Esophagus muscularis mucosa (tissue), 4 donors: Measurements from ENCODE around the gene DCST2. TPM values are rescaled to one million over a fixed set of nuclear protein-coding genes. Genes with fewer than 3 reads are reported as not detected.
A peak's percentile ranks its signal among the peaks of the same experiment; 100 is the strongest.

Experiments
- DNase-seq: peaks from one replicate; pipeline ENCODE4 v3.0.0-alpha.2; 2017; ENCODE audit errors: extremely low spot score
- H3K27ac ChIP-seq, 4 donors: fragments of 200-600 bp; sonication (generic); replicated peaks in 1 of 4; 1 replicate in 3 of 4; 2 replicates in 1 of 4; pipeline ENCODE4 v1.5.1; 2016 to 2019; ENCODE audit warnings: mild to moderate bottlenecking in 1 of 4
- H3K27me3 ChIP-seq, 4 donors: fragments of 200-600 bp; sonication (generic); one replicate each; pipeline versions ENCODE4 v1.5.1 to v1.6.0; 2016 to 2019
- H3K36me3 ChIP-seq, 4 donors: fragments of 200-600 bp; sonication (generic); one replicate each; pipeline ENCODE4 v1.5.1; 2016 to 2019
- H3K4me1 ChIP-seq, 4 donors: fragments of 200-600 bp; sonication (generic); one replicate each; pipeline ENCODE4 v1.5.1; 2016 to 2019
- H3K4me3 ChIP-seq, 4 donors: fragments of 200-600 bp; sonication (generic); 1 replicate in 2 of 4; 2 replicates in 2 of 4; pipeline ENCODE4 v1.5.1; 2016 to 2019; ENCODE audit warnings: mild to moderate bottlenecking in 4 of 4, moderate library complexity in 1 of 4
- H3K9me3 ChIP-seq, 4 donors: fragments of 200-600 bp; sonication (generic); 1 replicate in 3 of 4; 2 replicates in 1 of 4; pipeline ENCODE4 v1.5.1; 2016 to 2019
- EP300 ChIP-seq: sonication (generic); formaldehyde crosslinking; IDR thresholded peaks from one replicate; pipeline ENCODE4 v1.6.1; 2017; ENCODE audit warnings: antibody characterized with exemption
- POLR2A ChIP-seq: fragments of 450-650 bp; IDR thresholded peaks from one replicate; pipeline ENCODE4 v1.6.1; 2017; ENCODE audit warnings: antibody characterized with exemption, moderate library complexity, mild to moderate bottlenecking, low read depth
- POLR2AphosphoS5 ChIP-seq, 2 donors: sonication (generic); formaldehyde crosslinking; IDR thresholded peaks; one replicate each; pipeline ENCODE4 v1.6.1; 2017; ENCODE audit warnings: antibody characterized with exemption in 2 of 2
- WGBS: methylation state at CpG from one replicate; pipeline ENCODE4 v1.1.5; 2018; 5-methylcytosine and 5-hydroxymethylcytosine counted together
- intact Hi-C: fragments of 100-400 bp; cut with DNase I; formaldehyde crosslinking; loops from one replicate; pipeline ENCODE4 v1.15.1; 2023
- total RNA-seq, 4 donors: library from RNA; depleted of rRNA; stranded (reverse); fragments of >200 nt; gene quantifications; one replicate each; pipeline versions ENCODE4 v1.1.0 to v1.2.1, GENCODE V29; 2016
- TF ChIP-seq, protein P1 (sequence below), 3 experiments: fragments of 200-600 bp in 2 of 3; fragments of 450-650 bp in 1 of 3; sonication (generic) in 2 of 3; IDR thresholded peaks; one replicate each; pipeline ENCODE4 v1.5.1; 2017 to 2019; ENCODE audit warnings: antibody characterized with exemption in 3 of 3, mild to moderate bottlenecking in 2 of 3, moderate library complexity in 1 of 3

Gene DCST2
- total RNA-seq, 4 donors from 2014 or later, result 0.11 to 0.19 TPM; not detected in 2

DNA sequence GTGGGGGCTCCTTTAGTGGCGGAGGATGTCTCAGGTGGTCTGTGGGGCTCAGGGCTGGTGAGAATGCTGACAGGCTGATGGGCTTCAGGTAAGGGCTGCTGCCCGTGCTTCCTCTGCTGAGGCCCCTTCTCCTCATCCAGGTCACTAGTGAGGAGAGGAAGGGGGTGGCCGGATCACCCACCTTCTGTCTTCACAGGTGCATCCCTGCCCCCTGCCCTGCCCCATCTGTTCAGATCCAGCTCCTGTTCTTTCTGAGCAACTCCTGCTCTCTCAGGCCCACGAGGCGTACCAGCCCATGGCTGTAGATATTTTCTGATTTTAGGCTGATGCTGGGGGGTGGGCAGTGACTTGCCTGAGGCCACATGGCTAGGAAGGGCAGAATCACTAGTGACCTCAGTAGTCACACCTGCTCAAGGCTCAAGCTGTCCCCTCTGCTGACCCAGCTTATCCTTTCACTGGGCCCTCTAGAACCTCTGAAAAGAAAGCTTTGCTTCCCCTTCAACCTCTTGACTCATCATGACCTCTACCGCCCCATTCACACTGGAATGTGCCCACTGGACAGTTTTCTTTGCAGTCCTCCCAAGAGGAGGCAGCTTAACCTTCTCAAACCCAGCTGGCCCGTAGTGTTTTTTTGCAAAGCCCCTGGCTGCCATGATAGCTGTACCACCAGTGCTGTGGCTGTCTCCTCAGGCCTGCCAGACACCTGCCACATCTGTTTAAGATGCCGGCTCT, 14.8 kb downstream of the DCST2 start:
- no peaks in the 10 kb centered on the region for H3K9me3 ChIP-seq
- no peak for TF ChIP-seq POLR2AphosphoS5 (IDR thresholded peaks at IDR 0.05)
- TF ChIP-seq, protein P1, sequence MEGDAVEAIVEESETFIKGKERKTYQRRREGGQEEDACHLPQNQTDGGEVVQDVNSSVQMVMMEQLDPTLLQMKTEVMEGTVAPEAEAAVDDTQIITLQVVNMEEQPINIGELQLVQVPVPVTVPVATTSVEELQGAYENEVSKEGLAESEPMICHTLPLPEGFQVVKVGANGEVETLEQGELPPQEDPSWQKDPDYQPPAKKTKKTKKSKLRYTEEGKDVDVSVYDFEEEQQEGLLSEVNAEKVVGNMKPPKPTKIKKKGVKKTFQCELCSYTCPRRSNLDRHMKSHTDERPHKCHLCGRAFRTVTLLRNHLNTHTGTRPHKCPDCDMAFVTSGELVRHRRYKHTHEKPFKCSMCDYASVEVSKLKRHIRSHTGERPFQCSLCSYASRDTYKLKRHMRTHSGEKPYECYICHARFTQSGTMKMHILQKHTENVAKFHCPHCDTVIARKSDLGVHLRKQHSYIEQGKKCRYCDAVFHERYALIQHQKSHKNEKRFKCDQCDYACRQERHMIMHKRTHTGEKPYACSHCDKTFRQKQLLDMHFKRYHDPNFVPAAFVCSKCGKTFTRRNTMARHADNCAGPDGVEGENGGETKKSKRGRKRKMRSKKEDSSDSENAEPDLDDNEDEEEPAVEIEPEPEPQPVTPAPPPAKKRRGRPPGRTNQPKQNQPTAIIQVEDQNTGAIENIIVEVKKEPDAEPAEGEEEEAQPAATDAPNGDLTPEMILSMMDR (IDR thresholded peaks at IDR 0.05), result no peak
- no peak for TF ChIP-seq EP300
- TF ChIP-seq POLR2A, result no peak
- no peaks in the 10 kb centered on the region for H3K27me3 ChIP-seq
- 83% methylated on average over 6 of the region's 8 CpGs for WGBS
- intact Hi-C loops, result loop anchor here (5.0 kb wide), 2 partner anchors 56 to 81 kb away; partner anchors contain the start of genes PMVK and PYGO2
- DNase-seq, result no peak
- H3K27ac ChIP-seq, result peak overlapping the region in 3 of 4 donors; percentile 89 to 92 (median 90)
- peaks cover 9 to 29% (median 23%) of the 10 kb centered on the region in 4 donors for H3K36me3 ChIP-seq
- peaks cover 17 to 39% (median 27%) of the 10 kb centered on the region in 4 donors for H3K4me1 ChIP-seq
- no peak overlapping the region for H3K4me3 ChIP-seq

DNA sequence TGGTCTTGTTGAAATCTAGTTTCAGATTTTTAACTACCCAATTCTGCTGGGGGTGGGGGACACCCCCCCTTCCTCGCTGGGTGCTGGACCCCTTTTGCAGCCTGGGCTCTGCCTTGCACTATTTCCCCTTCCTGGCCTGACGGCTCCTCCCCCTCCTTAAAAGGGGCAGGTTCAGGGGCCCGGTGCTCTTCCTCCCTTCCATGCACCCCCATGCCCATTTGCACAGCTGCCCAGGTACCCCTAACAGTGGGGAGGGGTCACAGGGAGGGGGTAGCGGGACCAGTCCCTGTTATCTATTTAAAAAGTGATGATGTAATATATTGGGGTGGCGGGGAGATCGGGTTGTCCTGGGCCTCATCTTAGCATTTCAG, 15.7 kb downstream of the DCST2 start:
- intact Hi-C loops, result loop anchor here (5.0 kb wide), 2 partner anchors 56 to 81 kb away; partner anchors contain the start of genes PMVK and PYGO2
- peak overlapping the region; percentile 54 to 66 (median 58) for H3K4me3 ChIP-seq
- DNase-seq, result no peak

DNA sequence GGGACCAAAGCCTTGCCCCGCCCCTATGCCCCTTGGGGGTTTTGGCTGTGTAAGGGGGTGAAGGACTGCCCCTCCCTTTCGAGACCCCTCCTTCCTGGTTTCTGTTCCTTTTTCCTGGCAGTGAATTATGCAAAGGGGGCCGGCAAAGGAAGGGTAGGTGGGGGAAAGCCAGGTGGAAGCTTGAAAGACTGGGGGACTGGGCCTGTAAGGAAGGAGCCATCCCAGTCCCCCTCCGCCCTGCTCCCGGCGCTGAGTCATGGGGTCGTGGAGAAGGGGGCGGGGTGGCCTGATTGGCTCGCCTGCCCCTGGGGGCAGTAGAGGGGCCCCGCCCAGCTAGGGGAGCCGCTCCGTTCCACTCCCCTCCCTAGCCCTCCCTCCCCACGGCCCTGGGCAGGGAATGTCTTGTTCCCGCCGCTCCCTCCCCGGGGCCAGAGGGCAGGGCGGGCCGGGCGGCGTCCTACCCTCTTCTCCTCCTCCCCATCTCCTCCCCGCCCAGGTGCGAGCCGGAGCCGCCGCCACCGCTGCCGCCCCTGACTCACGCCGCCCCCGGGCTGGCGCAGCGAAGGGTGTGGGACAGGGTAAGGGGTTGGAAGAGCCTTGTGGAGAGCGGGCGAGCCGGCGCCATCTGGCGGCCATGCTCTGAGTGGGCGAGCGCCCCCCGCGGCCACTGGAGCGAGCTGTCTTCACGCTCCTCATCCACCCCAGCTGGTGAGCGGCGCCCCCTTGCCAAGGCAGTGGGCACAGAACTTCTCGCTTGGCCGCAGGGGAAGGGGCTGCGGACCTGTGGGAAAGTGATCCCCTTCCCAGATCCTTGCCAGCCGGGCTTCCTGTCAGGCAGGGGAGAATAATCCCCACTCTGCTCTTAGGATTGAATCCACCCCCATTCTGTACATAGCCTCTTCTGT, 16.3 kb downstream of the DCST2 start:
- H3K4me3 ChIP-seq, result peak overlapping the region; percentile 54 to 66 (median 58)
- TF ChIP-seq POLR2A (no peak), POLR2AphosphoS5 (IDR thresholded peaks at IDR 0.05) (peak; percentile 85 to 93)
- TF ChIP-seq, protein P1 (IDR thresholded peaks at IDR 0.05), result peak in 2 of 3 experiments; percentile 98 to 99
- no peaks in the 10 kb centered on the region for H3K27me3 ChIP-seq
- peaks cover 9 to 30% (median 24%) of the 10 kb centered on the region in 4 donors for H3K36me3 ChIP-seq
- peaks cover 30 to 54% (median 41%) of the 10 kb centered on the region in 4 donors for H3K4me1 ChIP-seq
- intact Hi-C loops, result loop anchor here (5.0 kb wide), 2 partner anchors 55 to 80 kb away; partner anchors contain the start of genes PMVK and PYGO2
- 7% methylated on average over 17 of the region's 49 CpGs for WGBS
- H3K27ac ChIP-seq, result peak overlapping the region; percentile 86 to 92 (median 90)
- no peaks in the 10 kb centered on the region for H3K9me3 ChIP-seq
- DNase-seq, result peak; percentile 97

More for the DNA sequence above, 15.7 kb downstream of the DCST2 start:
- Histone ChIP-seq H3K9me3 (no peaks in the 10 kb centered on the region), H3K27ac (peak overlapping the region; percentile 86 to 92 (median 90)), H3K36me3 (peaks cover 9 to 30% (median 24%) of the 10 kb centered on the region in 4 donors), H3K27me3 (no peaks in the 10 kb centered on the region), H3K4me1 (peaks cover 23 to 47% (median 35%) of the 10 kb centered on the region in 4 donors)
- 48% methylated on average over 6 of the region's 6 CpGs for WGBS
- TF ChIP-seq POLR2A (no peak), POLR2AphosphoS5 (IDR thresholded peaks at IDR 0.05) (no peak), EP300 (no peak)
- TF ChIP-seq, protein P1 (IDR thresholded peaks at IDR 0.05), result no peak

DNA sequence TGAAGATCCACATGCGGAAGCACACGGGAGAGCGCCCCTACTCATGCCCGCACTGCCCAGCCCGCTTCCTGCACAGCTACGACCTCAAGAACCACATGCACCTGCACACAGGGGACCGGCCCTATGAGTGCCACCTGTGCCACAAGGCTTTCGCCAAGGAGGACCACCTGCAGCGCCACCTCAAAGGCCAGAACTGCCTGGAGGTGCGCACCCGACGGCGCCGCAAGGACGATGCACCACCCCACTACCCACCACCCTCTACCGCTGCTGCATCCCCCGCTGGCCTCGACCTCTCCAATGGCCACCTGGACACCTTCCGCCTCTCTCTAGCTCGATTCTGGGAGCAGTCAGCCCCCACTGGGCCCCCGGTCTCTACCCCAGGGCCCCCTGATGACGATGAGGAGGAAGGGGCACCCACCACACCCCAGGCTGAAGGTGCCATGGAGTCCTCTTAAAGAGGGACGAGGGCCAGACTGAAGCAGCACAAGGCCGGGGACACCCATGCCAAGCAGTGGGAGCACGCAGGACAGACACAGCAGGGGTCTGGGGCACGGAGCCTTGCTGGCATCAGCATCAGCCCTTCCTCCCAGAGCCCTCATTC, 17.2 kb downstream of the DCST2 start:
- Histone ChIP-seq H3K27me3 (no peaks in the 10 kb centered on the region), H3K36me3 (peaks cover 9 to 30% (median 24%) of the 10 kb centered on the region in 4 donors), H3K27ac (peak overlapping the region; percentile 86 to 92 (median 90)), H3K4me3 (no peak overlapping the region), H3K9me3 (no peaks in the 10 kb centered on the region), H3K4me1 (peaks cover 39 to 63% (median 50%) of the 10 kb centered on the region in 4 donors)
- TF ChIP-seq, protein P1 (IDR thresholded peaks at IDR 0.05), result no peak
- no peak for TF ChIP-seq POLR2AphosphoS5 (IDR thresholded peaks at IDR 0.05)
- no peak for TF ChIP-seq EP300
- TF ChIP-seq POLR2A, result no peak
- no peak for DNase-seq
- intact Hi-C loops, result loop anchor here (5.0 kb wide), 2 partner anchors 54 to 79 kb away; partner anchors contain the start of genes PMVK and PYGO2
- 92% methylated on average over 17 of the region's 26 CpGs for WGBS
